GM12878 (cell line): ENCODE results near the gene MOAP1. TPM values are rescaled to one million over a fixed set of nuclear protein-coding genes. Genes with fewer than 3 reads are reported as not detected.
A peak's percentile ranks its signal among the peaks of the same experiment; 100 is the strongest.

ENCODE experiments used
- ATAC-seq: fragments of 200-7000 bp; cut with Tn5 transposase; 3 replicates; pipeline ENCODE4 v1.9.1; 2020; ENCODE audit warnings: mild to moderate bottlenecking, moderate library complexity
- BruUV-seq: library from RNA; stranded (reverse); fragments of 400-500 nt; replicated peaks from 2 replicates; lab custom pipeline; 2021; lab: Mats Ljungman, UMichigan
- CTCF ChIA-PET: fragments of 300-600 bp; sonication (Branson Sonifier 250); formaldehyde crosslinking; extraction: SDS; loops from one replicate; lab custom pipeline; 2021; ENCODE audit warnings: inconsistent platforms; lab: Yijun Ruan, JAX
- POLR2A ChIA-PET: fragments of 350-600 bp; formaldehyde crosslinking; extraction: SDS; loops from one replicate; lab custom pipeline; 2021; ENCODE audit warnings: inconsistent platforms; lab: Charles Lee
- RAD21 ChIA-PET: fragments of 300-600 bp; sonication (Branson Sonifier 250); formaldehyde crosslinking; loops from one replicate; lab custom pipeline; 2023; ENCODE audit warnings: antibody characterized with exemption; ENCODE audit not compliant: unreplicated experiment; lab: Charles Lee
- SMC1A ChIA-PET: fragments of 300-600 bp; sonication (Branson Sonifier 250); formaldehyde crosslinking; loops from one replicate; lab custom pipeline; 2023; ENCODE audit not compliant: unreplicated experiment, uncharacterized antibody; lab: Charles Lee
- DNase-seq: peaks from one replicate; pipeline ENCODE4 v3.0.0-alpha.2; 2011; ENCODE audit warnings: low read depth, low spot score
- FAIRE-seq: peaks from 3 replicates; lab custom pipeline; 2011; peaks lifted over from hg19 to GRCh38; lab: Jason Lieb, UNC
- H2AFZ ChIP-seq: 2 replicates; pipeline ENCODE4 v1.6.0; 2011; ENCODE audit warnings: low read depth, low read length, control low read depth; ENCODE audit not compliant: control insufficient read depth
- H3K27ac ChIP-seq: 2 replicates; pipeline ENCODE4 v1.5.1; 2011; ENCODE audit warnings: control low read depth; ENCODE audit not compliant: control insufficient read depth, insufficient read depth
- H3K27me3 ChIP-seq, 2 experiments: replicated peaks in 1 of 2; 2 replicates each; pipeline versions ENCODE4 v1.6.0 to v1.6.1; 2011; ENCODE audit warnings: low read length in 1 of 2; ENCODE audit not compliant: control insufficient read depth in 2 of 2, insufficient read depth in 2 of 2
- H3K36me3 ChIP-seq, 2 experiments: 2 replicates each; pipeline ENCODE4 v1.5.1; 2011; ENCODE audit warnings: low read length in 1 of 2; ENCODE audit not compliant: control insufficient read depth in 2 of 2, insufficient read depth in 2 of 2
- H3K4me1 ChIP-seq: 2 replicates; pipeline ENCODE4 v1.6.1; 2011; ENCODE audit warnings: mild to moderate bottlenecking, low read length, moderate library complexity, mixed read lengths; ENCODE audit not compliant: control insufficient read depth, insufficient read depth
- H3K4me2 ChIP-seq: 2 replicates; pipeline ENCODE4 v1.6.0; 2011; ENCODE audit warnings: control low read depth; ENCODE audit not compliant: control insufficient read depth, insufficient read depth
- H3K4me3 ChIP-seq: fragments of 200-600 bp; sonication (generic); 2 replicates; pipeline ENCODE4 v1.5.1; 2016
- H3K79me2 ChIP-seq: 2 replicates; pipeline ENCODE4 v1.6.0; 2011; ENCODE audit warnings: low read length; ENCODE audit not compliant: control insufficient read depth, insufficient read depth
- H3K9ac ChIP-seq: 2 replicates; pipeline ENCODE4 v1.8.0; 2011; ENCODE audit warnings: low read length, control low read depth, mixed read lengths; ENCODE audit not compliant: control insufficient read depth, insufficient read depth
- H3K9me3 ChIP-seq: replicated peaks from 3 replicates; pipeline ENCODE4 v1.5.1; 2011; ENCODE audit warnings: mild to moderate bottlenecking, low read length; ENCODE audit not compliant: control insufficient read depth, insufficient read depth
- H4K20me1 ChIP-seq: 2 replicates; pipeline ENCODE4 v1.6.0; 2011; ENCODE audit not compliant: control insufficient read depth, insufficient read depth
- CREM ChIP-seq: IDR thresholded peaks from 2 replicates; pipeline ENCODE4 v1.6.1; 2014; ENCODE audit warnings: antibody characterized with exemption, low read depth
- HCFC1 ChIP-seq: fragments of 150-350 bp; IDR thresholded peaks from 2 replicates; pipeline ENCODE4 v1.6.1; 2014; ENCODE audit warnings: low read length
- NFIC ChIP-seq: IDR thresholded peaks from 2 replicates; pipeline ENCODE4 v1.6.1; 2012; ENCODE audit warnings: low read depth, mild to moderate bottlenecking, inconsistent platforms, low read length, moderate library complexity
- POLR2AphosphoS5 ChIP-seq: IDR thresholded peaks from 2 replicates; pipeline ENCODE4 v1.6.1; 2011; ENCODE audit warnings: mild to moderate bottlenecking, low read length, inconsistent platforms
- RAD21 ChIP-seq: IDR thresholded peaks from 2 replicates; pipeline ENCODE4 v1.6.1; 2011; ENCODE audit warnings: mild to moderate bottlenecking, low read depth, low read length, moderate library complexity; ENCODE audit not compliant: insufficient read depth
- WGBS: methylation state at CpG from one replicate; pipeline ENCODE4 v1.1.6; 2016; ENCODE audit warnings: low lambda C conversion rate; ENCODE audit not compliant: insufficient replicate concordance, insufficient coverage; ENCODE audit errors: missing lambda C conversion rate; 5-methylcytosine and 5-hydroxymethylcytosine counted together
- in situ Hi-C: fragments of 300-500 bp; cut with MboI; formaldehyde crosslinking; loops from 9 replicates; pipeline ENCODE4 v1.14.3; 2018; ENCODE audit warnings: mixed read lengths
- intact Hi-C: fragments of 100-400 bp; cut with micrococcal nuclease; formaldehyde crosslinking; loops from one replicate; pipeline ENCODE4 v1.14.2; 2022; ENCODE audit not compliant: unreplicated experiment
- polyA plus RNA-seq, 11 experiments: library from polyadenylated mRNA; depleted of rRNA in 4 of 11; unstranded in 6 of 11; stranded (reverse) in 5 of 11; fragments of >200 nt; fragmentation: Nextera tagmentation in 4 of 11; fragmentation: Illumina TruSeq in 1 of 11; extraction: Ambion mirVana in 4 of 11; extraction: Trizol in 1 of 11; gene quantifications; 1 replicate in 1 of 11; 2 replicates in 10 of 11; pipeline versions ENCODE4 v1.2.1 to v1.2.3, GENCODE V29; 2011 to 2016; ENCODE audit warnings: inconsistent platforms in 2 of 11, missing spikeins in 2 of 11, low read depth in 1 of 11
- total RNA-seq, 4 experiments: library from RNA; depleted of rRNA in 3 of 4; stranded (reverse); fragments of >200 nt in 3 of 4; fragmentation: Illumina TruSeq in 1 of 4; extraction: Trizol in 1 of 4; gene quantifications; 2 replicates each; pipeline versions ENCODE4 v1.2.1 to v1.2.3, GENCODE V29; 2013 to 2021
- TF ChIP-seq, protein P1 (sequence below): IDR thresholded peaks from 2 replicates; pipeline ENCODE4 v1.6.1; 2011; ENCODE audit warnings: borderline replicate concordance, low read depth, mild to moderate bottlenecking, moderate library complexity, mixed read lengths, low read length; ENCODE audit not compliant: insufficient read depth; ENCODE audit errors: extremely low read length

MOAP1 gene
- total and polyA plus RNA-seq, 10 of the 15 experiments (the other 5 are each of a cell fraction or from before 2014, with no cell fraction given) = 3.1 to 51.9 (median 11.4) TPM

DNA sequence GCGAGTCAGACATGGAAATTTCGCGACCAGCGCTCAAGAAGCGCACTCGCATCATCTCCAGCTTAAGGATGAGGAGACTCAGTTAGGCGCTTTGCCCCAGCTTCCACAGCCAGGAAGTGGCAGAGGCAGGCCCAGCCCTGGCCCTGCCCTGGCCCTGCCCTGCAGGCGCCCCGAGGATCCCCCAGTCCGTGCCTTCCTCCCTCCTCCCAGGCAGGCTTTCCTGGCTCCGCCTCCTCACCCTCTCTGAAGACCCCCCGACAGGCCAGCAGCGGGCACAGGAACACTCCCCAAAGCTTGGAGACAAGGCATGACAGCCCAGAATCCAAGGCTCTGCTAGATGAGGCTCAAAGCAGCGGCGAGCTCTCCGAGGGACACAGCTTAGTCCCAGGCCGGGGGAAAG is 47.5 kb upstream of the MOAP1 start (continued):
- TF ChIP-seq NFIC (no peak), HCFC1 (no peak), RAD21 (no peak), CREM (no peak)

DNA sequence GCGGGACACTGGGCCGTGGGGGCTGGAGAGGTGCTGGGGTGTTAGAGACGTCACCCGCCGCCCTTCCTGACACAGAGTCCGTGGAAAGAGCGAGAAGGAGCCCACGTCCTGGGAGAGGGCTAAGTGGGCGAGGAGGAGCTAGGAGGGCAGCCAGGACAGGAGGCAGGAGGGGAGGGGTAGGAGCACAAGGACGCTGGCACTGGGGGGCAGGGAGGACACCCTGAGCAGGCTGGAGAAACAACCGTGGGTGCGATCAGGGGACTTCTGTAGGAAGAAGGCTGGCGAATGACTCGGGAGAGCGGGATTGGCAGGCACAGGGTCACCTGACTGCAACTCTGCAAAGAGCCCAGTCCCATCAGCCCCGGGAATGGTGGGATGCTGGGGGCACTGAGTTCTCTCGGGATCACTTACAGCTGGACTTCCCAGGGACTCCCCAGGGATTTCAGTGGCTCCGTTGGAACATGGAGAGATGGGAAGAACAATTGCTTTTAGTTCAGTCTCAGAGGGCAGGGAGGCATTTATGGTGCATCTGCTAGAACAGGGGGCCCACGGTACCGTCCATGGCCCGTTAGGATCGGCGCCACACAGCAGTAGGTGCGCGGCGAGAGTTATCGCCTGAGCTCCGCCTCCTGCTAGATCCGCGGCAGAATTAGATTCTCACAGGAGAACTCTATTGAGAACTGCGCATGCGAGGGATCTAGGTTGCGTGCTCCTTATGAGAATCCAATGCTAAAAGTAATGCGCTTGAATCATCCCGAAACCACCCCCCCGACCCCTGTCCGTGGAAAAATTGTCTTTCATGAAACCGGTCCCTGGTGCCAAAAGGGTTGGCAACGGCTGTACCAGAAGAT is 46.7 kb upstream of the MOAP1 start:
- FAIRE-seq (no peak), DNase-seq (no peak), ATAC-seq (no peak)
- H2AFZ ChIP-seq = peak overlapping the region; percentile 6; the same call in 1 of the 2 replicates
- POLR2A ChIA-PET = interaction anchor here (1.4 kb wide), 1 partner anchor 308 kb away, joined by 3 read pairs; no protein-coding TSS in a partner anchor
- no peak overlapping the region for H3K27ac ChIP-seq
- H3K4me1 ChIP-seq = no peaks in the 10 kb centered on the region; the same call in 1 of the 2 replicates
- peaks cover 4 to 8% of the 10 kb centered on the region in 2 experiments; a peak in 2 of 4 replicates for H3K36me3 ChIP-seq
- intact Hi-C loops (no loop called here), in situ Hi-C loops (loop anchor here (25.0 kb wide), 1 partner anchor 306 kb away; no protein-coding TSS in a partner anchor)
- no peaks in the 10 kb centered on the region for H3K27me3 ChIP-seq
- CTCF ChIA-PET = interaction anchor here (1.1 to 2.3 kb wide), 3 partner anchors 303 to 391 kb away, joined by 3 to 6 read pairs (median 4); no protein-coding TSS in a partner anchor
- H3K4me3 ChIP-seq = no peak overlapping the region; the same call in 1 of the 2 replicates
- 24% methylated on average over 35 of the region's 39 CpGs for WGBS
- SMC1A ChIA-PET = interaction anchor here (1.0 to 2.2 kb wide), 3 partner anchors 245 to 388 kb away, joined by 3 to 7 read pairs (median 3); no protein-coding TSS in a partner anchor
- no peaks in the 10 kb centered on the region for H3K9me3 ChIP-seq
- no peaks in the 10 kb centered on the region for H4K20me1 ChIP-seq
- H3K79me2 ChIP-seq = no peaks in the 10 kb centered on the region
- BruUV-seq = no TSS peak
- no peak for TF ChIP-seq POLR2AphosphoS5
- TF ChIP-seq, protein P1, sequence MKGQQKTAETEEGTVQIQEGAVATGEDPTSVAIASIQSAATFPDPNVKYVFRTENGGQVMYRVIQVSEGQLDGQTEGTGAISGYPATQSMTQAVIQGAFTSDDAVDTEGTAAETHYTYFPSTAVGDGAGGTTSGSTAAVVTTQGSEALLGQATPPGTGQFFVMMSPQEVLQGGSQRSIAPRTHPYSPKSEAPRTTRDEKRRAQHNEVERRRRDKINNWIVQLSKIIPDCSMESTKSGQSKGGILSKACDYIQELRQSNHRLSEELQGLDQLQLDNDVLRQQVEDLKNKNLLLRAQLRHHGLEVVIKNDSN = peak; percentile 31
- RAD21 ChIA-PET = interaction anchor here (1.1 to 1.3 kb wide), 2 partner anchors 67 to 118 kb away, joined by 3 read pairs; no protein-coding TSS in a partner anchor
- peak overlapping the region; percentile 21 for H3K4me2 ChIP-seq
- H3K9ac ChIP-seq = no peak overlapping the region
